Inflammatory macrophage (primary cell): ENCODE data around the gene GFRA4.

ENCODE experiments used
- DNase-seq, 2 donors: peaks; one replicate each; pipeline ENCODE4 v3.0.0-alpha.2; 2020 to 2022
- total RNA-seq, 18 experiments: gene quantifications; one replicate each; lab custom pipeline; 2026; ENCODE audit warnings: mixed read lengths in 6 of 18, inconsistent platforms in 2 of 18; lab: John Stamatoyannopoulos, UW

GFRA4 gene
- total RNA-seq = 0 reads per million in 18 experiments

- DNase-seq = no peak
Measured at GRCh38 chr20:3663031-3663701, at the start of gene GFRA4. GFRA4 (minus strand) TSS chr20:3663399; CDS start chr20:3663399, 0 bp downstream.

DNA sequence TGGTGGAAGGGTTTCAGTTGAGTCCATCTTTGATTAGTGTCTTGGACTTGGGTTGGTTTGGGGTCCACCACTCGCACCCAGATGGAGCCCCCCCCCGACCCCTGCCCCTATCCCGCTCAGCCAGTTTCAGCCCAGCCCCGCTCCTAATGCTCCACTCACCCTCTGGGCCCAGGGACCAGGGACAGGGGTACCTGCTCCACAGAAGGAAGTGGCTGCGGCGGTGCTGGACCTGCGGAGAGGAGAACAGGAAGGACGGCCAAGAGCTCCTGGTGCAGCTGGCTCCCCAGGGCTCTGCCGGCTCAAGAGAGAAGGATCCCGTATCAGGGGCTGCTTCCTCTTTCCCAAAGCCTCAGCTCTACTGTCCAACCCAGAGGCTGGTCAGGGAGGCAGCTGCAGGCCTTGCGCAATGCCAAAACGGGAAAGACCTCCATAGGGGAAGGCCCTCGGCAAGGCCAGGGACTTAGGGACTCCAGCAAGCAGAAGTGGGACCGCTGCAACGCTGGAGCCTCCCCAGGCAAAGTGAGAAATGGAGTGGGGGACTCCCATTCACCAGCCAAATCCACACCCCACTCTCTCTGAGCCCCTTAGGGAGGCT, 49.2 kb upstream of the GFRA4 start, which contains the start of gene SIGLEC1:
SIGLEC1 (minus strand) TSS at position 322 of the 595 bp plus-strand sequence. CDS start 5,472 bp downstream, outside the sequence.
- DNase-seq = peak; percentile 97 to 98

DNA sequence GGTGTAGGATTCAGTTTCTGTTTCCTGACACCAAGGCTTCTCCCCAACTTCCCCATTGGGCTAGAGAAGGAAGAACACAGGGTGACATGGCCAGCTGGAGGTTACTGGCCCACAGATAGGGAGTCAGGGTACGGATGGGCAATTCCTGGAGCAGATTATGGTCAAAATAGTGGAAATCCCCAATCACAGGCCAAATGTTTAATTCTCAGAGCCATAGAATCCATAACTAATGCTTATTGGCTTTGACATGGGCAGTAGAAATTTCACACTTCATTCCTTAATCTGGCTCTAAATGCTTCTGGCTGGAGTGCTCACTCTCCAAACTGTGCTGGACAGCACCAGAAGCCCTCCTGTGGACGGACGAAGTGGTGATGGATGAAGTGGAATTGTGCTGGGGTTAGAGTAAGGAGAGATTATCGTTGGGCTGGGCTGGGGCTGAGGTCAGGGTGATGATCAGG, 48.3 kb upstream of the GFRA4 start:
- peak; percentile 55 to 63 for DNase-seq

DNA sequence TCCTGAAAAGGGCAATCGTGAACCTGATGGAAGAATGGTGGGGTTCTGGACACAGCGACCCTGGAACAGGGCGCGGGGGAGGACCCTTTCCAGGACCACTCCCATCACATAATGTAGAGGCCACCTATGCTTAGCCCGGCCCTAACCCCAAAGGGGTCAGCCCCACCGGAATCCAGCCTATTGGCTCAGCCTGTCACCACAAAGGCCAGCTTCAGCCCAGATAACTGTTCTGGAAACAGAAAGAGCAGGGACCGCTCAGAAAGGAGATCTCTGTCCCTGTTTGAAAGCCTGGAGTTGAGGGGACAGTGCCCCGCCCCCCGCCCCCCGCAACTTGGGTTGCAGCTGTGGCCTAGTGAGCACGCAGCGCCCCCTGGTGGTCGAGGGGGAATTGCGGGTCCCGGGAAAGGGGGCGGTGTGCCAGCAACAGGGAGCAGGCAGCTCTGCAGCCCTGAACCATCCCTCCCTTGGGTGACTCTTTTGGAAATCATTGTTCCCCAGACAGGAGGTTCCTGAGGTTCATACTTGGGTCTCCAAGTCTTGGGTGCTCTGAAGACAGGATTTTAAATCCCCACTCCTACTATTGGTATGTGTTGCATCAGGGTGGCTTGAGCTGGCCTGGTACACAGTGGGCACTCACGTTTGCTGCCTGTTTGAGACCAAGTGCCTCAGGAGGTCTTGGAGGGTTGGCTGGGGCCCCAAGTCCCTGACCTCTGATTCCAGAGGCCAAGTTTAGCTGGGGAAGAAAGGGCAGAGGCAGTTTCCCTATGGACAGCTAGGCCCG, 47.7 kb upstream of the GFRA4 start:
- DNase-seq = peak; percentile 49 to 58

GRCh38 chr20:3710011-3710466, 46.8 kb upstream of the GFRA4 start:
- DNase-seq = peak; percentile 7 to 28

DNA sequence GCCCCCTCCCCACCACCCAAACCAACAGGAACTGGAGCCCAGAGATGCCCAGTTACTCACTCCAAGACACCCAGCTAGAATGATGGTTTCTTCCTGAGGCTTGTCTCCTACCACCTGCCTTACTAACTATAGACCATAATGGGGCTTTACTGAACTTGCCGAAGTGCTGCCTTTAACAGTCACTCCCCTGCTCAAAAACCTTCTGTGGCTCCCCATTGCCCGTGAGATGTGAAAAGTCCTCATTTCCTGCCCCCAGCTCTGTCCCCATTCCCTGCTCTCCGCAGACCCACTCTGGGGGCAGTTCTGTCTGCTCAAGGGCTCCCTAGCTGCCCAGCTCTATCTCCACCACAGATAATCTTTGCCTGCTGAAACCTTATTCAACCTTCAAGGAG, 44.3 kb upstream of the GFRA4 start:
- no peak for DNase-seq

GRCh38 chr20:3706774-3707507, 43.7 kb upstream of the GFRA4 start:
- no peak for DNase-seq

- no peak for DNase-seq
Measured at GRCh38 chr20:3705970-3706739, 43.0 kb upstream of the GFRA4 start.

- DNase-seq = no peak
Measured at GRCh38 chr20:3705491-3705969, 42.3 kb upstream of the GFRA4 start.

GRCh38 chr20:3704087-3704486, 40.9 kb upstream of the GFRA4 start:
- DNase-seq = no peak

- no peak for DNase-seq
Measured at GRCh38 chr20:3702611-3703391, 39.6 kb upstream of the GFRA4 start.

DNA sequence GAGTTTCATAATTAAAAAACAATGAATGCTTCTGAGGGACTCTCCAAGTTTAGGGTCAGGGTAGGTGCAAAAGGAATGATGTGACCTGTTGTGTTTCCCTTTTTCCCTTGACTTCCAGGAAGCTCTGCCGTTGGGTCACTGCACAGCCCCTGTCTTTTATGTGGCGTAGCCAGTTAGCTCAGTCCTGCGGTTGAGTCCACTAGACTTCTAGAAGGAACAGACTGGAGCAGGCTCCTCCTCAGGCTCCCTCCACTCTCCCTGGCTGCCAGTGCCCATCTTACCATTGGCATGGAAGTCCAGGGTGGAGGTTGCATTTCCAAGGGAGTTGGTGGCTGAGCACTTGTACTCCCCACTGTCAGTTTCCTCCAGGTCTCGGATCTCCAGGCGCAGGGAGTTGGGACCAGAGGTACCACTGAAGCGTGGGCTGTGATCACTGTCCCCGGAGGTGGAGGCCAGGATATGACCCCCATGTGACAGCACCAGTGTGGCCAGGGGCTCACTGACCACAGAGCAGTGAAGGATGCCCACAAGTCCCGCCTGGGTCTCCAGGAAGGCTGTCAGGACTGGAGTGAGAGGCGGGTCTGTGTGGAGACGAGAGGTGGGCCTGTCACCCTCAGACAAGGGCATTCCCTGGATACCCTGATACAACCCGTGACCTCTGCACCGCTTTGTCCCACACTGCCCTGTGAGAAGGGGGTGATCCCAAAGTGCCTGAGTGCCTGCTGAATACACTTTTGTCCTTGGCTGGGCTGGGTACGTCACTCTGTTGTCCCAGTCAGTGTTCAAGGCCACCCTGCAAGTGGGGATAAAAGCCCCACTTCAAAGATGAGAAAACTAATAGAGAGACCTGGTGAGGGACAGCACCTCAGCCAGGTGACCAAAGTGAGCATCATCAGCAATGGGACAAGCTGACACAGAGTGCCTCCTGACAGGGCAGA, 38.1 kb upstream of the GFRA4 start:
- no peak for DNase-seq

GRCh38 chr20:3699037-3699436, 35.8 kb upstream of the GFRA4 start:
- no peak for DNase-seq

DNA sequence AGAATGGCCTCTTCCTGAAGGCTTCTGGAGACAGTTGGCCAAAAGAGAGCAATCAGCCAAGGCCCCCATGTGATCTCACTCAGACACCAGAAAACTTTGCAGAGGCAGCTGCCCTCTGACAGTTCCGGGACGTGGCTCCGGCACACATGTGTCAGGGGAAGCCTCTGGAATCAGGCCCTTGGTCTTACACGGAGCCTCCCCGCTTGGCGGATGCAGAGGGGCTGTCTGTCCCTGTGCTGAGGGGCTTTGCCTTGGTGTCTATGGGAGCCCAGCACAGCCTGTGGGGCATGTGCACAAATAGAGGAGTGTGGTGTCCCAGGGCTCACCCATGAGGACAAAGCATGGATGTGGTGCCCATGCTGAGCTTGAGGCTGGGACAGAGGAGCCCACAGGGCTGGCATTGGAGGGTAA, 35.4 kb upstream of the GFRA4 start:
- no peak for DNase-seq

GRCh38 chr20:3697588-3698305, 34.5 kb upstream of the GFRA4 start:
- DNase-seq = no peak

DNA sequence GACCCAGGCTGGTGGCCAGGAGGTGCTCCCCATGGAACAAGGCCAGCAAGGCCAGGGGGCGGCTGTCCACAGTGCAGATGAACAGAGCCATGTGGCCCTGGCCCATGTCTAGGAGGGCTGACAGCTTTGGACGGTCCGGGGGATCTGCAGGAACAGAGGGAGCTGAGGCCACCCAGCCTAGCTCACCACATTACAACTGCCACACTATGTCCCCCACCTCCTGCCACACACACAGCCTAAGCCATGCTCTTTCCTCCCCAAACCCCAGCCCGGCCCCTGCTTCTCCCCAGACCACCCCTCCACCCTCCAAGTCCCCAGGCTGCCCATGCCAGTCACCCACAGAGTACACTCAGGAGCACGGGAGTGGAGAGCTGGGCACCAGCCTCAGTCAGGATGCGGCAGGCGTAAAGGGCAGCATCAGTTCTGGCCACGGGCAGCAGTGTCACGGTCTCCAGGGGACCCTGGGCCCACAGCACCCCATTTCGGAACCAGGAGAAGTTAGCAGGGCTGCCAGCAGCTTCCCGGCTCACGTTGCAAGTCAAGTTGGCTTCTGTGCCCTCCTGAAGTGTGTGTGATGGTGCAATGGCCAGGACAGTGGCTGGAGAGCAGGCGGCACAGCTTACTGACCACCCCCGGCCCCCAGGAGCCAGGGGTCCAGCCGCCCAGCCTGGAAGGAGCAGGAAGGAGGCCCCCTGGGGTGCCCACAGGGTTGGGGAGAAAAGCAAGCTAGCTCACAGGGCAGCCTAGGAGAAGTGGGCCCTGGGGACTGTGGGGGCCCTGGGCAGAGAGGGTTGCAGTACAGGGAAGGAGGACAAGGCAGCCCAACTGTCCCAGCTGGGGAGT, 33.8 kb upstream of the GFRA4 start:
- no peak for DNase-seq

DNA sequence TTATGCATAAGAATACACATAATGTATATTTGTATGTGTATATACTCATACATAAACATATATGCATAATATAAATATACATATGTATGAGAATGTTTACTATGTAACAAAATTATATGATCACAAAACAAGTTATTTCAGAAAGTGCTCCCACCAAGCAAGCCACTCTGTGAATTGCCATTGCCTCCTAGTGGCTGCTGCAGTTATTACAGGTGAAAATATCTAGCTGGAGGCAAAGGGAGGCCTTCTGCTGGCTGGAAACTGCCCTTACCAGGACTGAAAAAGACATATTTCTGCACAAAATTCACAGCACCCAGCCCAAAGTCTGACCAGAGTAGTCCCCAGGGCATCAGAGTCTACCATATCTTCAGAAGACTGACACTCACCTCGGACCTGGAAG, 33.0 kb upstream of the GFRA4 start:
- DNase-seq = peak; percentile 20 to 28

GRCh38 chr20:3694864-3695263, 31.7 kb upstream of the GFRA4 start:
- no peak for DNase-seq
